K562 (cell line): ENCODE results near the gene EPB41L4A. TPM values are rescaled to one million over a fixed set of nuclear protein-coding genes. Genes with fewer than 3 reads are reported as not detected.

Experiments used
- ATAC-seq: fragments of 200-7000 bp; cut with Tn5 transposase; 3 replicates; pipeline ENCODE4 v1.9.1; 2020; ENCODE audit warnings: moderate library complexity
- BruUV-seq: library from RNA; stranded (reverse); fragments of 400-500 nt; replicated peaks from 2 replicates; lab custom pipeline; 2021; lab: Mats Ljungman, UMichigan
- CTCF ChIA-PET: fragments of 300-600 bp; formaldehyde crosslinking; extraction: SDS; loops from one replicate; lab custom pipeline; 2021; ENCODE audit warnings: low intra/inter-chr PET ratio; lab: Yijun Ruan, JAX
- POLR2A ChIA-PET: fragments of 300-600, 350-650 bp; sonication (Branson Sonifier 250); formaldehyde crosslinking; extraction: SDS; loops from one replicate; lab custom pipeline; 2021; ENCODE audit warnings: antibody characterized with exemption, inconsistent platforms; lab: Yijun Ruan, JAX
- DNase-seq, 4 experiments: peaks; one replicate each; pipeline versions ENCODE4 v3.0.0 to v3.0.0-alpha.2; 2011 to 2018; ENCODE audit warnings: low spot score in 3 of 4, mixed read lengths in 3 of 4; ENCODE audit errors: extremely low read depth in 1 of 4
- FAIRE-seq: peaks from 2 replicates; lab custom pipeline; 2011; peaks lifted over from hg19 to GRCh38; lab: Jason Lieb, UNC
- H2AFZ ChIP-seq: 2 replicates; pipeline ENCODE4 v1.6.0; 2011; ENCODE audit warnings: low read depth, low read length, control low read depth, inconsistent platforms
- H3K27ac ChIP-seq: fragments of 200-600 bp; 3 replicates; pipeline ENCODE4 v1.8.0; 2011; ENCODE audit warnings: low read depth, mild to moderate bottlenecking, control low read depth, inconsistent platforms, low read length, moderate library complexity, mixed read lengths; ENCODE audit errors: extremely low read depth
- H3K27me3 ChIP-seq, 2 experiments: fragments of 300-600 bp in 1 of 2; 2 replicates in 1 of 2; 3 replicates in 1 of 2; pipeline versions ENCODE4 v1.6.0 to v1.8.0; 2011; ENCODE audit warnings: inconsistent platforms in 2 of 2, low read length in 2 of 2, mild to moderate bottlenecking in 1 of 2, mixed read lengths in 1 of 2, moderate library complexity in 1 of 2; ENCODE audit not compliant: control insufficient read depth in 2 of 2, insufficient read depth in 2 of 2
- H3K36me3 ChIP-seq: fragments of 300-600 bp; 3 replicates; pipeline ENCODE4 v1.8.0; 2011; ENCODE audit warnings: mild to moderate bottlenecking, low read length, inconsistent platforms; ENCODE audit not compliant: control insufficient read depth, insufficient read depth
- H3K4me1 ChIP-seq, 2 experiments: fragments of 200-600 bp in 1 of 2; replicated peaks in 1 of 2; 2 replicates in 1 of 2; 3 replicates in 1 of 2; pipeline versions ENCODE4 v1.5.1 to v1.8.0; 2011; ENCODE audit warnings: inconsistent platforms in 2 of 2, low read length in 2 of 2, mild to moderate bottlenecking in 1 of 2, mixed read lengths in 1 of 2, moderate library complexity in 1 of 2; ENCODE audit not compliant: control insufficient read depth in 2 of 2, insufficient read depth in 2 of 2
- H3K4me2 ChIP-seq: 2 replicates; pipeline ENCODE4 v1.6.1; 2011; ENCODE audit warnings: low read length, control low read depth, inconsistent platforms, mixed read lengths; ENCODE audit not compliant: insufficient read depth
- H3K4me3 ChIP-seq: fragments of 200-600 bp; sonication (generic), shearing (Covaris generic); 2 replicates; pipeline ENCODE4 v1.5.1; 2016; ENCODE audit warnings: control low read depth, inconsistent platforms
- H3K79me2 ChIP-seq: fragments of 200-600 bp; 3 replicates; pipeline ENCODE4 v1.8.0; 2011; ENCODE audit warnings: low read length, inconsistent platforms; ENCODE audit not compliant: control insufficient read depth, insufficient read depth
- H3K9ac ChIP-seq, 2 experiments: 2 replicates each; pipeline versions ENCODE4 v1.6.0 to v1.6.1; 2011; ENCODE audit warnings: low read depth in 2 of 2, low read length in 2 of 2, control low read depth in 1 of 2, inconsistent platforms in 1 of 2, mild to moderate bottlenecking in 1 of 2, mixed read lengths in 1 of 2; ENCODE audit not compliant: insufficient read depth in 1 of 2
- H3K9me1 ChIP-seq: one replicate; pipeline ENCODE4 v1.6.0; 2011; ENCODE audit warnings: inconsistent platforms, mild to moderate bottlenecking, low read length, moderate library complexity; ENCODE audit not compliant: control insufficient read depth, insufficient read depth
- H3K9me3 ChIP-seq: replicated peaks from 2 replicates; pipeline ENCODE4 v1.5.1; 2011; ENCODE audit warnings: low read depth, low read length, inconsistent platforms; ENCODE audit not compliant: control insufficient read depth, insufficient read depth
- H4K20me1 ChIP-seq: replicated peaks from 2 replicates; pipeline ENCODE4 v1.6.1; 2011; ENCODE audit warnings: low read length, inconsistent platforms, mixed read lengths; ENCODE audit not compliant: control insufficient read depth, insufficient read depth
- ATF6 ChIP-seq: sonication (generic); formaldehyde crosslinking; IDR thresholded peaks from 2 replicates; pipeline ENCODE4 v1.4.0; 2020; ENCODE audit warnings: mild to moderate bottlenecking, missing genetic modification reagents
- CTCF ChIP-seq, 3 experiments: IDR thresholded peaks in 2 of 3; conservative IDR thresholded peaks in 1 of 3; 2 replicates each; pipeline ENCODE4 v1.5.1; 2011 to 2012; ENCODE audit warnings: low read length in 3 of 3, mild to moderate bottlenecking in 3 of 3, control low read depth in 2 of 3, improper control_type of control experiment in 1 of 3, inconsistent platforms in 1 of 3, low read depth in 1 of 3, mixed read lengths in 1 of 3, moderate library complexity in 1 of 3; ENCODE audit not compliant: insufficient read depth in 2 of 3
- ELF1 ChIP-seq: fragments of 200-800 bp; sonication (Bioruptor generic); IDR thresholded peaks from 2 replicates; pipeline ENCODE4 v1.6.1; 2016; ENCODE audit warnings: missing genetic modification characterization, missing compliant biosample characterization
- LARP7 ChIP-seq: fragments of 450-650 bp; IDR thresholded peaks from 2 replicates; pipeline ENCODE4 v1.6.1; 2016
- NKRF ChIP-seq: fragments of 450-650 bp; IDR thresholded peaks from 2 replicates; pipeline ENCODE4 v1.6.1; 2016; ENCODE audit warnings: borderline replicate concordance
- POLR3A ChIP-seq: IDR thresholded peaks from 2 replicates; pipeline ENCODE4 v1.6.1; 2011; ENCODE audit warnings: borderline replicate concordance, mild to moderate bottlenecking, moderate library complexity; ENCODE audit not compliant: insufficient read length, insufficient read depth; ENCODE audit errors: extremely low read depth
- WGBS: fragments of 100-300 bp; shearing (Covaris generic); methylation state at CpG from one replicate; pipeline ENCODE4 v1.1.6; 2016; ENCODE audit warnings: low coverage, mixed read lengths; ENCODE audit not compliant: insufficient coverage; ENCODE audit errors: missing lambda C conversion rate; 5-methylcytosine and 5-hydroxymethylcytosine counted together
- in situ Hi-C: fragments of 300-500 bp; cut with MboI; formaldehyde crosslinking; loops from 4 replicates; pipeline ENCODE4 v1.15.0; 2018; ENCODE audit warnings: inconsistent platforms, mixed read lengths
- intact Hi-C: fragments of 100-400 bp; cut with micrococcal nuclease; formaldehyde crosslinking; loops from 2 replicates; pipeline ENCODE4 v1.14.2; 2022
- polyA plus RNA-seq, 8 experiments: library from polyadenylated mRNA; depleted of rRNA in 4 of 8; stranded (reverse) in 5 of 8; unstranded in 3 of 8; fragments of >200 nt; fragmentation: Nextera tagmentation in 2 of 8; fragmentation: Illumina TruSeq in 1 of 8; extraction: Ambion mirVana in 2 of 8; extraction: Trizol in 1 of 8; gene quantifications; 2 replicates each; pipeline versions ENCODE4 v1.2.1 to v1.2.3, GENCODE V29; 2011 to 2014; ENCODE audit warnings: inconsistent platforms in 1 of 8, missing spikeins in 1 of 8
- total RNA-seq, 7 experiments: library from RNA; depleted of rRNA in 6 of 7; stranded (reverse); fragments of >200 nt in 6 of 7; fragmentation: Illumina TruSeq in 2 of 7; extraction: Trizol in 2 of 7; gene quantifications; 2 replicates each; pipeline versions ENCODE4 v1.2.1 to v1.2.3, GENCODE V29; 2011 to 2021; ENCODE audit warnings: low replicate concordance in 1 of 7

Gene EPB41L4A
- total and polyA plus RNA-seq, 9 of the 15 experiments (the other 6 are each of a cell fraction or from before 2014, with no cell fraction given): 0.04 to 0.35 (median 0.12) TPM; not detected in 3

- H3K4me1 ChIP-seq: no peaks in the 10 kb centered on the region
- ATAC-seq (no peak), DNase-seq (no peak), FAIRE-seq (no peak)
- no peak overlapping the region for H3K9ac ChIP-seq
- no peak overlapping the region for H3K4me2 ChIP-seq
- intact Hi-C loops: no loop called here
- no TSS peak for BruUV-seq
- H3K4me3 ChIP-seq: no peak overlapping the region
- ChIA-PET POLR2A (no interaction called here), CTCF (no interaction called here)
- peaks cover 0 to 4% of the 10 kb centered on the region in 2 experiments; a peak in 1 of 5 replicates for H3K27me3 ChIP-seq
- no peaks in the 10 kb centered on the region for H3K79me2 ChIP-seq
- no peak overlapping the region for H3K27ac ChIP-seq
- TF ChIP-seq ELF1 (tag): no peak
- TF ChIP-seq CTCF (IDR thresholded peaks at IDR 0.05 in 2 of 3, conservative IDR thresholded peaks at IDR 0.05 in 1 of 3; ENCODE audit: insufficient read depth in 2 of 3, low read depth in 1 of 3, low read length in 3 of 3): no peak
- no peak for TF ChIP-seq ATF6 (CRISPR knock-in tag)
- TF ChIP-seq LARP7: no peak
- TF ChIP-seq POLR3A: no peak
- no peak for TF ChIP-seq NKRF
- no peaks in the 10 kb centered on the region for H4K20me1 ChIP-seq
- H2AFZ ChIP-seq: no peak overlapping the region
- H3K9me1 ChIP-seq: no peaks in the 10 kb centered on the region
- no peaks in the 10 kb centered on the region for H3K36me3 ChIP-seq
- no peaks in the 10 kb centered on the region for H3K9me3 ChIP-seq
- WGBS: 0% methylated on average over 2 of the region's 2 CpGs
- in situ Hi-C loops: no loop called here
These were observed 160.5 kb downstream of the EPB41L4A start for GRCh38 chr5:112258571-112258970.
